HEK293 (cell line): ENCODE results near the gene UHRF1.

Experiments used
- CTCF ChIA-PET: fragments of 350-600 bp; formaldehyde crosslinking; extraction: SDS; loops from one replicate; lab custom pipeline; 2021; ENCODE audit warnings: antibody characterized with exemption; lab: Yijun Ruan, JAX
- POLR2A ChIA-PET: fragments of 300-600 bp; formaldehyde crosslinking; extraction: SDS; loops from one replicate; lab custom pipeline; 2020; ENCODE audit warnings: antibody characterized with exemption, inconsistent platforms; lab: Yijun Ruan, JAX
- H3K27ac ChIP-seq: fragments of 200-500 bp; sonication (Bioruptor generic); 2 replicates; pipeline ENCODE4 v1.5.1; 2014; ENCODE audit warnings: low read depth, low read length, control low read depth, inconsistent platforms; ENCODE audit errors: extremely low read depth
- H3K36me3 ChIP-seq, 2 experiments: fragments of 200-500 bp in 1 of 2; sonication (Bioruptor generic) in 1 of 2; 1 replicate in 1 of 2; 2 replicates in 1 of 2; pipeline ENCODE4 v1.5.1; 2014 to 2017; ENCODE audit warnings: inconsistent platforms in 2 of 2, low read length in 2 of 2; ENCODE audit not compliant: control insufficient read depth in 2 of 2, insufficient read depth in 1 of 2
- H3K4me1 ChIP-seq: fragments of 200-500 bp; sonication (Bioruptor generic); 2 replicates; pipeline ENCODE4 v1.5.1; 2014; ENCODE audit warnings: mild to moderate bottlenecking, low read length, inconsistent platforms; ENCODE audit not compliant: control insufficient read depth, insufficient read depth
- H3K4me3 ChIP-seq: 2 replicates; pipeline ENCODE4 v1.5.1; 2011; ENCODE audit warnings: low read depth, mild to moderate bottlenecking, control low read depth, low read length, moderate library complexity
- H3K9me3 ChIP-seq: fragments of 200-500 bp; sonication (Bioruptor generic); 2 replicates; pipeline ENCODE4 v1.5.1; 2014; ENCODE audit warnings: low read depth, low read length, inconsistent platforms; ENCODE audit not compliant: control insufficient read depth, insufficient read depth
- TCF7L2 ChIP-seq: IDR thresholded peaks from 2 replicates; pipeline ENCODE4 v1.6.1; 2011; ENCODE audit warnings: low read depth, mild to moderate bottlenecking, inconsistent platforms, low read length, moderate library complexity, borderline replicate concordance
- YY1 ChIP-seq: fragments of 450-650 bp; formaldehyde crosslinking; IDR thresholded peaks from 2 replicates; pipeline ENCODE4 v1.5.1; 2018; ENCODE audit warnings: missing biosample characterization, missing genetic modification characterization
- YY2 ChIP-seq: fragments of 450-650 bp; formaldehyde crosslinking; IDR thresholded peaks from 2 replicates; pipeline ENCODE4 v1.5.1; 2016; ENCODE audit warnings: missing biosample characterization, missing genetic modification characterization
- ZBTB48 ChIP-seq: fragments of 450-650 bp; formaldehyde crosslinking; IDR thresholded peaks from 2 replicates; pipeline ENCODE4 v1.5.1; 2016; ENCODE audit warnings: missing biosample characterization, missing genetic modification characterization
- ZFHX2 ChIP-seq: fragments of 450-650 bp; formaldehyde crosslinking; conservative IDR thresholded peaks from 2 replicates; pipeline ENCODE4 v1.5.1; 2016; ENCODE audit warnings: missing biosample characterization, missing genetic modification characterization
- ZNF140 ChIP-seq: fragments of 450-650 bp; formaldehyde crosslinking; IDR thresholded peaks from 2 replicates; pipeline ENCODE4 v1.5.1; 2016; ENCODE audit warnings: missing biosample characterization, missing genetic modification characterization
- ZNF175 ChIP-seq: fragments of 450-650 bp; formaldehyde crosslinking; IDR thresholded peaks from 2 replicates; pipeline ENCODE4 v1.5.1; 2016; ENCODE audit warnings: missing biosample characterization, missing genetic modification characterization
- ZNF19 ChIP-seq: fragments of 450-650 bp; formaldehyde crosslinking; IDR thresholded peaks from 2 replicates; pipeline ENCODE4; 2016; ENCODE audit warnings: missing biosample characterization, missing genetic modification characterization, low read depth
- ZNF302 ChIP-seq: fragments of 450-650 bp; formaldehyde crosslinking; IDR thresholded peaks from 2 replicates; pipeline ENCODE4 v1.5.1; 2016; ENCODE audit warnings: missing biosample characterization, missing genetic modification characterization, low read depth
- ZNF629 ChIP-seq: fragments of 450-650 bp; formaldehyde crosslinking; IDR thresholded peaks from 2 replicates; pipeline ENCODE4 v1.5.1; 2017; ENCODE audit warnings: missing biosample characterization, missing genetic modification characterization
- ZNF776 ChIP-seq: fragments of 450-650 bp; formaldehyde crosslinking; IDR thresholded peaks from 2 replicates; pipeline ENCODE4 v1.5.0; 2017; ENCODE audit warnings: missing biosample characterization, missing genetic modification characterization, borderline replicate concordance
- ZNF785 ChIP-seq: fragments of 450-650 bp; formaldehyde crosslinking; IDR thresholded peaks from 2 replicates; pipeline ENCODE4 v1.5.1; 2016; ENCODE audit warnings: missing biosample characterization, missing genetic modification characterization
- TF ChIP-seq, protein P1 (sequence below): fragments of 450-650 bp; formaldehyde crosslinking; IDR thresholded peaks from 2 replicates; pipeline ENCODE4 v1.5.1; 2016; ENCODE audit warnings: missing biosample characterization, missing genetic modification characterization
- TF ChIP-seq, protein P2 (sequence below): sonication (generic); formaldehyde crosslinking; IDR thresholded peaks from 2 replicates; pipeline ENCODE4 v1.8.1; 2022; ENCODE audit warnings: mild to moderate bottlenecking, moderate library complexity, missing genetic modification reagents
- TF ChIP-seq, protein P3 (sequence below): fragments of 450-650 bp; formaldehyde crosslinking; IDR thresholded peaks from 2 replicates; pipeline ENCODE4 v1.5.1; 2016; ENCODE audit warnings: missing biosample characterization, missing genetic modification characterization
- TF ChIP-seq, protein P4 (sequence below): fragments of 450-650 bp; formaldehyde crosslinking; IDR thresholded peaks from 2 replicates; pipeline ENCODE4 v1.5.1; 2016; ENCODE audit warnings: missing biosample characterization, missing genetic modification characterization
- TF ChIP-seq, protein P5 (sequence below): fragments of 450-650 bp; formaldehyde crosslinking; IDR thresholded peaks from 2 replicates; pipeline ENCODE4 v1.5.1; 2016; ENCODE audit warnings: missing biosample characterization, missing genetic modification characterization
- TF ChIP-seq, protein P6 (sequence below): fragments of 450-650 bp; formaldehyde crosslinking; IDR thresholded peaks from 2 replicates; pipeline ENCODE4 v1.5.1; 2017; ENCODE audit warnings: missing biosample characterization, missing genetic modification characterization

UHRF1 gene

DNA sequence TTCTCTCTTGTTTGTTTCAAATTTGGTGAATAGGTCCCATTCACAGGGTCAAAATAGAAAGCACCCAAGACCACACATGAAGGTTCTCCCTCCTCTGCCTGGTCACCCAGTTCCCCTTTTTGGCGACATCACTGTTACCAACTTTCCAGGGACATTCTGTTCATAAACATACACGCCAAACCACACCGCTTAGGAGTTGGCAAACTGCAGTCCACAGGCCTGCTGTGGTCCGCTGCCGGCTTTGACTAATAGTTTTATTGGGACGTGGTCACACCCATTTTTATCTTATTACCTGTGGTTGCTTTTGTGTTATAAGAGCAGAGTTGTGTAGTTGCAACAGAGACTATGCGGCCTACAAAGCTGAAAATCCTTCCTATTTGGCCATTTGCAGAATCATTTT is 24.2 kb downstream of the UHRF1 start:
- TF ChIP-seq ZNF175, result no peak
- TF ChIP-seq, protein P1, sequence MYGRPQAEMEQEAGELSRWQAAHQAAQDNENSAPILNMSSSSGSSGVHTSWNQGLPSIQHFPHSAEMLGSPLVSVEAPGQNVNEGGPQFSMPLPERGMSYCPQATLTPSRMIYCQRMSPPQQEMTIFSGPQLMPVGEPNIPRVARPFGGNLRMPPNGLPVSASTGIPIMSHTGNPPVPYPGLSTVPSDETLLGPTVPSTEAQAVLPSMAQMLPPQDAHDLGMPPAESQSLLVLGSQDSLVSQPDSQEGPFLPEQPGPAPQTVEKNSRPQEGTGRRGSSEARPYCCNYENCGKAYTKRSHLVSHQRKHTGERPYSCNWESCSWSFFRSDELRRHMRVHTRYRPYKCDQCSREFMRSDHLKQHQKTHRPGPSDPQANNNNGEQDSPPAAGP (tag by site-specific recombination), result no peak
- TF ChIP-seq ZNF776, result no peak
- no peak for TF ChIP-seq ZNF19 (tag by site-specific recombination)
- TF ChIP-seq YY2, result no peak
- TF ChIP-seq, protein P2, sequence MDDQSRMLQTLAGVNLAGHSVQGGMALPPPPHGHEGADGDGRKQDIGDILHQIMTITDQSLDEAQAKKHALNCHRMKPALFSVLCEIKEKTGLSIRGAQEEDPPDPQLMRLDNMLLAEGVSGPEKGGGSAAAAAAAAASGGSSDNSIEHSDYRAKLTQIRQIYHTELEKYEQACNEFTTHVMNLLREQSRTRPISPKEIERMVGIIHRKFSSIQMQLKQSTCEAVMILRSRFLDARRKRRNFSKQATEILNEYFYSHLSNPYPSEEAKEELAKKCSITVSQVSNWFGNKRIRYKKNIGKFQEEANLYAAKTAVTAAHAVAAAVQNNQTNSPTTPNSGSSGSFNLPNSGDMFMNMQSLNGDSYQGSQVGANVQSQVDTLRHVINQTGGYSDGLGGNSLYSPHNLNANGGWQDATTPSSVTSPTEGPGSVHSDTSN (CRISPR knock-in tag), result no peak
- TF ChIP-seq, protein P3, sequence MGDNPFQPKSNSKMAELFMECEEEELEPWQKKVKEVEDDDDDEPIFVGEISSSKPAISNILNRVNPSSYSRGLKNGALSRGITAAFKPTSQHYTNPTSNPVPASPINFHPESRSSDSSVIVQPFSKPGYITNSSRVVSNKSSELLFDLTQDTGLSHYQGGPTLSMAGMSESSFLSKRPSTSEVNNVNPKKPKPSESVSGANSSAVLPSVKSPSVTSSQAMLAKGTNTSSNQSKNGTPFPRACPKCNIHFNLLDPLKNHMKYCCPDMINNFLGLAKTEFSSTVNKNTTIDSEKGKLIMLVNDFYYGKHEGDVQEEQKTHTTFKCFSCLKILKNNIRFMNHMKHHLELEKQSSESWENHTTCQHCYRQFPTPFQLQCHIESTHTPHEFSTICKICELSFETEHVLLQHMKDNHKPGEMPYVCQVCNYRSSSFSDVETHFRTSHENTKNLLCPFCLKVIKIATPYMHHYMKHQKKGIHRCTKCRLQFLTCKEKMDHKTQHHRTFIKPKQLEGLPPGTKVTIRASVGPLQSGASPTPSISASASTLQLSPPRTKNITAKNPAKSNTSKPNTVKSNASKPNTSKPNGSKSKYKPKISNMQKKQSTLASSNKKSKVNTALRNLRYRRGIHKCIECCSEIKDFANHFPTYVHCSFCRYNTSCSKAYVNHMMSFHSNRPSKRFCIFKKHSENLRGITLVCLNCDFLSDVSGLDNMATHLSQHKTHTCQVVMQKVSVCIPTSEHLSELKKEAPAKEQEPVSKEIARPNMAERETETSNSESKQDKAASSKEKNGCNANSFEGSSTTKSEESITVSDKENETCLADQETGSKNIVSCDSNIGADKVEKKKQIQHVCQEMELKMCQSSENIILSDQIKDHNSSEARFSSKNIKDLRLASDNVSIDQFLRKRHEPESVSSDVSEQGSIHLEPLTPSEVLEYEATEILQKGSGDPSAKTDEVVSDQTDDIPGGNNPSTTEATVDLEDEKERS (tag by site-specific recombination), result no peak
- TF ChIP-seq ZNF629 (tag by site-specific recombination), result no peak
- TF ChIP-seq ZBTB48 (tag by site-specific recombination), result no peak
- no peak for TF ChIP-seq YY1 (tag by site-specific recombination)
- TF ChIP-seq ZNF140 (tag by site-specific recombination), result no peak
- TF ChIP-seq, protein P4, sequence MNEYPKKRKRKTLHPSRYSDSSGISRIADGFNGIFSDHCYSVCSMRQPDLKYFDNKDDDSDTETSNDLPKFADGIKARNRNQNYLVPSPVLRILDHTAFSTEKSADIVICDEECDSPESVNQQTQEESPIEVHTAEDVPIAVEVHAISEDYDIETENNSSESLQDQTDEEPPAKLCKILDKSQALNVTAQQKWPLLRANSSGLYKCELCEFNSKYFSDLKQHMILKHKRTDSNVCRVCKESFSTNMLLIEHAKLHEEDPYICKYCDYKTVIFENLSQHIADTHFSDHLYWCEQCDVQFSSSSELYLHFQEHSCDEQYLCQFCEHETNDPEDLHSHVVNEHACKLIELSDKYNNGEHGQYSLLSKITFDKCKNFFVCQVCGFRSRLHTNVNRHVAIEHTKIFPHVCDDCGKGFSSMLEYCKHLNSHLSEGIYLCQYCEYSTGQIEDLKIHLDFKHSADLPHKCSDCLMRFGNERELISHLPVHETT (tag by site-specific recombination), result no peak
- Histone ChIP-seq H3K27ac (no peak overlapping the region), H3K36me3 (peaks cover 73 to 92% of the 10 kb centered on the region in 2 experiments), H3K4me3 (no peak overlapping the region), H3K9me3 (no peaks in the 10 kb centered on the region), H3K4me1 (no peaks in the 10 kb centered on the region)
- CTCF ChIA-PET, result no interaction called here
- POLR2A ChIA-PET, result no interaction called here

DNA sequence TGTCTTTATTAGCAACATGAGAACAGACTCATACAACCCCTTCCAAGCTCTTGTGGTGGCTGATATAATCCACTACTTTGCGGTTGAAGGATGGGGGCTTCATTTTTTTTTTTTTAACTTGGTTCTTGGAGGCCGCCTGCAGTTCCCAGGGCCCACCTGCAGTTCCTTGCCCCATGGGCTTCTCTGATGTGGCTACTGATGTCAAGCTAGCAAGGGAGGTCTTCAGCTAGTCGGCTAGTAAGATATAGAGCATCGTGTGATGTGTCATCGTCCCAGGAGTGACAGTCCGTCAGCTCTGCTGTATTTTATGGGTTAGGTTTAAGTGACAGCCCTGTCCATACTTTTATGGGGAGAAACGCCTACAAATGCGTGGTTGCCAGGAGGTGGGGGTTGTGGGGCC is 26.1 kb downstream of the UHRF1 start:
- CTCF ChIA-PET, result interaction anchor here (0.7 kb wide), 2 partner anchors 95 to 214 kb away, joined by 3 read pairs; no protein-coding TSS in a partner anchor
- peaks cover 73 to 86% of the 10 kb centered on the region in 2 experiments for H3K36me3 ChIP-seq

More for the DNA sequence above, 26.1 kb downstream of the UHRF1 start:
- Histone ChIP-seq H3K9me3 (no peaks in the 10 kb centered on the region), H3K4me1 (no peaks in the 10 kb centered on the region), H3K4me3 (no peak overlapping the region), H3K27ac (no peak overlapping the region)
- POLR2A ChIA-PET, result interaction anchor here (0.6 kb wide), 1 partner anchor 8 kb away, joined by 6 read pairs; no protein-coding TSS in a partner anchor
- TF ChIP-seq ZNF785 (tag by site-specific recombination), result no peak
- TF ChIP-seq, protein P5, sequence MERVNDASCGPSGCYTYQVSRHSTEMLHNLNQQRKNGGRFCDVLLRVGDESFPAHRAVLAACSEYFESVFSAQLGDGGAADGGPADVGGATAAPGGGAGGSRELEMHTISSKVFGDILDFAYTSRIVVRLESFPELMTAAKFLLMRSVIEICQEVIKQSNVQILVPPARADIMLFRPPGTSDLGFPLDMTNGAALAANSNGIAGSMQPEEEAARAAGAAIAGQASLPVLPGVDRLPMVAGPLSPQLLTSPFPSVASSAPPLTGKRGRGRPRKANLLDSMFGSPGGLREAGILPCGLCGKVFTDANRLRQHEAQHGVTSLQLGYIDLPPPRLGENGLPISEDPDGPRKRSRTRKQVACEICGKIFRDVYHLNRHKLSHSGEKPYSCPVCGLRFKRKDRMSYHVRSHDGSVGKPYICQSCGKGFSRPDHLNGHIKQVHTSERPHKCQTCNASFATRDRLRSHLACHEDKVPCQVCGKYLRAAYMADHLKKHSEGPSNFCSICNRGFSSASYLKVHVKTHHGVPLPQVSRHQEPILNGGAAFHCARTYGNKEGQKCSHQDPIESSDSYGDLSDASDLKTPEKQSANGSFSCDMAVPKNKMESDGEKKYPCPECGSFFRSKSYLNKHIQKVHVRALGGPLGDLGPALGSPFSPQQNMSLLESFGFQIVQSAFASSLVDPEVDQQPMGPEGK (tag by site-specific recombination), result no peak
- TF ChIP-seq, protein P6, sequence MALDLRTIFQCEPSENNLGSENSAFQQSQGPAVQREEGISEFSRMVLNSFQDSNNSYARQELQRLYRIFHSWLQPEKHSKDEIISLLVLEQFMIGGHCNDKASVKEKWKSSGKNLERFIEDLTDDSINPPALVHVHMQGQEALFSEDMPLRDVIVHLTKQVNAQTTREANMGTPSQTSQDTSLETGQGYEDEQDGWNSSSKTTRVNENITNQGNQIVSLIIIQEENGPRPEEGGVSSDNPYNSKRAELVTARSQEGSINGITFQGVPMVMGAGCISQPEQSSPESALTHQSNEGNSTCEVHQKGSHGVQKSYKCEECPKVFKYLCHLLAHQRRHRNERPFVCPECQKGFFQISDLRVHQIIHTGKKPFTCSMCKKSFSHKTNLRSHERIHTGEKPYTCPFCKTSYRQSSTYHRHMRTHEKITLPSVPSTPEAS, result no peak
- no peak for TF ChIP-seq ZNF302 (tag by site-specific recombination)
- TF ChIP-seq ZFHX2, result 0 out of 2 replicates have a peak, but pooled peaks have one; percentile 8
- no peak for TF ChIP-seq TCF7L2
